H9 (cell line): ENCODE measurements around the gene MMEL1. TPM values are rescaled to one million over a fixed set of nuclear protein-coding genes. Genes with fewer than 3 reads are reported as not detected.

Source experiments
- DNase-seq: peaks from one replicate; pipeline ENCODE4 v3.0.0-alpha.2; 2017
- H2AFZ ChIP-seq: one replicate; pipeline ENCODE4 v1.6.1; 2013; ENCODE audit warnings: mild to moderate bottlenecking, low read length, control low read depth, moderate library complexity
- H2AK5ac ChIP-seq: 2 replicates; pipeline ENCODE4 v1.6.1; 2013; ENCODE audit warnings: low read length, control low read depth, mixed read lengths; ENCODE audit not compliant: insufficient read length
- H2BK120ac ChIP-seq: one replicate; pipeline ENCODE4 v1.6.1; 2013; ENCODE audit warnings: low read depth, mild to moderate bottlenecking, low read length, control low read depth, inconsistent platforms; ENCODE audit not compliant: poor library complexity, severe bottlenecking
- H2BK12ac ChIP-seq: 2 replicates; pipeline ENCODE4 v1.6.1; 2013; ENCODE audit warnings: low read length, control low read depth, mixed read lengths, low read depth; ENCODE audit not compliant: insufficient read length
- H2BK15ac ChIP-seq: 2 replicates; pipeline ENCODE4 v1.6.1; 2013; ENCODE audit warnings: low read depth, low read length, control low read depth
- H2BK20ac ChIP-seq: one replicate; pipeline ENCODE4 v1.6.1; 2013; ENCODE audit warnings: low read depth, mild to moderate bottlenecking, low read length, control low read depth, inconsistent platforms; ENCODE audit not compliant: poor library complexity, severe bottlenecking
- H2BK5ac ChIP-seq: 2 replicates; pipeline ENCODE4 v1.6.1; 2013; ENCODE audit warnings: low read length, control low read depth, mixed read lengths; ENCODE audit not compliant: insufficient read length
- H3K14ac ChIP-seq: 2 replicates; pipeline ENCODE4 v1.6.1; 2013; ENCODE audit warnings: low read length, control low read depth; ENCODE audit not compliant: insufficient read depth
- H3K18ac ChIP-seq: 2 replicates; pipeline ENCODE4 v1.6.1; 2013; ENCODE audit warnings: low read depth, mild to moderate bottlenecking, mixed read lengths, low read length, control low read depth; ENCODE audit not compliant: insufficient read length
- H3K23ac ChIP-seq: 2 replicates; pipeline ENCODE4 v1.6.1; 2013; ENCODE audit warnings: low read length, control low read depth, mixed read lengths, low read depth; ENCODE audit not compliant: insufficient read length
- H3K23me2 ChIP-seq: 2 replicates; pipeline ENCODE4 v1.6.1; 2013; ENCODE audit warnings: low read depth, mild to moderate bottlenecking, mixed read lengths, low read length, control low read depth; ENCODE audit not compliant: insufficient read length, poor library complexity, severe bottlenecking
- H3K27ac ChIP-seq: 2 replicates; pipeline ENCODE4 v1.5.1; 2013; ENCODE audit warnings: low read length, control low read depth, mixed read lengths, low read depth; ENCODE audit not compliant: insufficient read length
- H3K27me3 ChIP-seq: 2 replicates; pipeline ENCODE4 v1.6.1; 2013; ENCODE audit warnings: low read length, control low read depth, inconsistent platforms; ENCODE audit not compliant: insufficient read depth
- H3K4ac ChIP-seq: 2 replicates; pipeline ENCODE4 v1.6.1; 2013; ENCODE audit warnings: low read depth, mild to moderate bottlenecking, control low read depth, inconsistent platforms, low read length, moderate library complexity
- H3K4me1 ChIP-seq: 2 replicates; pipeline ENCODE4 v1.6.1; 2013; ENCODE audit warnings: low read length, control low read depth, inconsistent platforms; ENCODE audit not compliant: insufficient read depth
- H3K4me2 ChIP-seq: 2 replicates; pipeline ENCODE4 v1.6.1; 2013; ENCODE audit warnings: low read length, control low read depth, mixed read lengths; ENCODE audit not compliant: insufficient read length, insufficient read depth
- H3K56ac ChIP-seq: 2 replicates; pipeline ENCODE4 v1.6.1; 2013; ENCODE audit warnings: low read depth, mild to moderate bottlenecking, mixed read lengths, low read length, control low read depth; ENCODE audit not compliant: insufficient read length
- H3K79me1 ChIP-seq: 2 replicates; pipeline ENCODE4 v1.6.1; 2013; ENCODE audit warnings: low read depth, mild to moderate bottlenecking, moderate library complexity, low read length, control low read depth, inconsistent platforms; ENCODE audit not compliant: insufficient read depth, poor library complexity, severe bottlenecking
- H3K79me2 ChIP-seq: 2 replicates; pipeline ENCODE4 v1.6.1; 2013; ENCODE audit warnings: low read length, control low read depth, inconsistent platforms; ENCODE audit not compliant: insufficient read depth
- H3K9ac ChIP-seq: 2 replicates; pipeline ENCODE4 v1.6.1; 2013; ENCODE audit warnings: low read length, control low read depth, mixed read lengths; ENCODE audit not compliant: insufficient read length; ENCODE audit errors: extremely low read depth
- H3K9me3 ChIP-seq: one replicate; pipeline ENCODE4 v1.6.1; 2013; ENCODE audit warnings: low read depth, low read length, inconsistent platforms; ENCODE audit not compliant: control insufficient read depth
- H3T11ph ChIP-seq: one replicate; pipeline ENCODE4 v1.6.1; 2013; ENCODE audit warnings: mild to moderate bottlenecking, low read length, control low read depth, inconsistent platforms
- H4K20me1 ChIP-seq: one replicate; pipeline ENCODE4 v1.6.1; 2013; ENCODE audit not compliant: control insufficient read depth, insufficient read length, insufficient read depth
- H4K5ac ChIP-seq: 2 replicates; pipeline ENCODE4 v1.6.1; 2013; ENCODE audit warnings: low read depth, mild to moderate bottlenecking, mixed read lengths, low read length, control low read depth; ENCODE audit not compliant: insufficient read length
- H4K8ac ChIP-seq: replicated peaks from 2 replicates; pipeline ENCODE4 v1.6.1; 2013; ENCODE audit warnings: low read length, control low read depth, mixed read lengths, low read depth; ENCODE audit not compliant: insufficient read length
- H4K91ac ChIP-seq: 2 replicates; pipeline ENCODE4 v1.6.1; 2013; ENCODE audit warnings: low read depth, mild to moderate bottlenecking, moderate library complexity, mixed read lengths, low read length, control low read depth; ENCODE audit not compliant: insufficient read length
- H3K27ac Mint-ChIP-seq, 3 experiments: 2 replicates in 2 of 3; 3 replicates in 1 of 3; pipeline ENCODE4 v1.8.0; 2020 to 2021; ENCODE audit warnings: mixed read lengths in 3 of 3, mild to moderate bottlenecking in 1 of 3, moderate library complexity in 1 of 3
- H3K27me3 Mint-ChIP-seq: 2 replicates; pipeline ENCODE4 v1.8.0; 2021; ENCODE audit warnings: low read depth, mild to moderate bottlenecking, moderate library complexity, mixed read lengths
- H3K36me3 Mint-ChIP-seq, 3 experiments: 2 replicates in 2 of 3; 3 replicates in 1 of 3; pipeline ENCODE4 v1.8.0; 2020 to 2021; ENCODE audit warnings: low read depth in 3 of 3, mixed read lengths in 3 of 3; ENCODE audit not compliant: insufficient read depth in 1 of 3
- H3K4me1 Mint-ChIP-seq, 2 experiments: 2 replicates each; pipeline ENCODE4 v1.8.0; 2020; ENCODE audit warnings: mixed read lengths in 2 of 2
- H3K4me3 Mint-ChIP-seq, 2 experiments: 2 replicates in 1 of 2; 3 replicates in 1 of 2; pipeline ENCODE4 v1.8.0; 2020 to 2021; ENCODE audit warnings: mild to moderate bottlenecking in 2 of 2, mixed read lengths in 2 of 2, moderate library complexity in 1 of 2
- H3K9me3 Mint-ChIP-seq, 2 experiments: 2 replicates in 1 of 2; 3 replicates in 1 of 2; pipeline ENCODE4 v1.8.0; 2020; ENCODE audit warnings: mild to moderate bottlenecking in 2 of 2, mixed read lengths in 2 of 2, moderate library complexity in 1 of 2
- whole genome bisulfite sequencing: extraction: QIAGEN DNeasy Blood & Tissue Kit; methylation state at CpG from one replicate; pipeline ENCODE4 v1.1.7; 2013; ENCODE audit warnings: missing lambda C conversion rate, low lambda C conversion rate, mixed read lengths; ENCODE audit not compliant: insufficient read length; ENCODE audit errors: extremely low coverage; 5-methylcytosine and 5-hydroxymethylcytosine counted together
- total RNA-seq: library from RNA; stranded (reverse); gene quantifications from 2 replicates; pipeline ENCODE4 v1.2.1, GENCODE V29; 2021
- TF ChIP-seq, protein P1 (sequence below): fragments of 200-600 bp; sonication (generic); conservative IDR thresholded peaks from 3 replicates; pipeline ENCODE4 v1.8.0; 2021; ENCODE audit warnings: antibody characterized with exemption, mild to moderate bottlenecking

Gene MMEL1
- total RNA-seq, 1 experiment from 2014 or later = 0.42 TPM

DNA sequence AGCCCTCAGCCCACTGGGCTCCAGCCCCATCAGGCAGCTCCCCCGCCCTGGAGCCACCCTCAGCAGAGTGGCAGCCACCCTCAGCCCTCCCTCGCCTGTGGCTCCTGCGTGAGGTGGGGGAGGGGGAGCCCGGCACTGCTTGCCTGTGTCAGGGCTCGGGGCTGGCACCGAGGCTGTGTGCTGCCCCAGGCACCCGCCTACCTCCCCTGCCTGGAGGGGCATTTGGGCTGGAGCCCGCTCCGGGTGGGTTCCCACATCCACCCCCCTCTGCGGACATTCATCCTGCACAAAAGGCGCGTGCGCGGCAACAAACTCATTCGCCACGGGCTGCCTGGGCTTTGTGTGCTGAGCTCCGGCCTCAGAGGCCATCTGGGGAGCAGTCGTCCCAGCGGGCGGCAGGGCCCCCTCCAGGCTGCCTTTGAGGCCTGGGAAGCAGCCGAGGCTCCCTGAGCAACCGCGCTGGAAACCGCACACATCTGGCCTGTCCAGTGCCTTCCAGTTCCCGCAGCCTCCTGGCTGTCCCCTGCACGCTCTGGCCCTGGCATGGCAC lies 89.2 kb downstream of the MMEL1 start:
- no peaks in the 10 kb centered on the region; a peak in 1 of 5 replicates for H3K9me3 Mint-ChIP-seq
- no peak overlapping the region for H3K27ac Mint-ChIP-seq
- WGBS = no CpG with 5 or more reads among the region's 26 CpGs
- no peaks in the 10 kb centered on the region; the same call in 1 of the 2 replicates for H3K4me1 ChIP-seq
- H3K9ac ChIP-seq = no peak overlapping the region
- H2BK120ac ChIP-seq = no peak overlapping the region
- no peak overlapping the region for H3K27ac ChIP-seq
- H3K9me3 ChIP-seq = no peaks in the 10 kb centered on the region
- H3K79me2 ChIP-seq = no peaks in the 10 kb centered on the region
- no peak overlapping the region for H2BK20ac ChIP-seq
- H4K8ac ChIP-seq = no peak overlapping the region
- H4K5ac ChIP-seq = no peak overlapping the region
- H3K4me1 Mint-ChIP-seq = peaks cover 9 to 25% of the 10 kb centered on the region in 2 experiments
- DNase-seq = no peak
- no peak overlapping the region for H3K18ac ChIP-seq
- H4K20me1 ChIP-seq = no peaks in the 10 kb centered on the region
- no peak overlapping the region for H3K4ac ChIP-seq
- H2BK12ac ChIP-seq = no peak overlapping the region
- no peaks in the 10 kb centered on the region for H3K79me1 ChIP-seq
- H4K91ac ChIP-seq = no peak overlapping the region
- H3K27me3 Mint-ChIP-seq = peaks cover 29% of the 10 kb centered on the region
- H3K14ac ChIP-seq = no peak overlapping the region; the same call in none of the 2 replicates
- no peaks in the 10 kb centered on the region; the same call in 1 of the 2 replicates for H3K27me3 ChIP-seq
- H2AFZ ChIP-seq = no peak overlapping the region
- peaks cover 12% of the 10 kb centered on the region for H3K23me2 ChIP-seq
- TF ChIP-seq, protein P1, sequence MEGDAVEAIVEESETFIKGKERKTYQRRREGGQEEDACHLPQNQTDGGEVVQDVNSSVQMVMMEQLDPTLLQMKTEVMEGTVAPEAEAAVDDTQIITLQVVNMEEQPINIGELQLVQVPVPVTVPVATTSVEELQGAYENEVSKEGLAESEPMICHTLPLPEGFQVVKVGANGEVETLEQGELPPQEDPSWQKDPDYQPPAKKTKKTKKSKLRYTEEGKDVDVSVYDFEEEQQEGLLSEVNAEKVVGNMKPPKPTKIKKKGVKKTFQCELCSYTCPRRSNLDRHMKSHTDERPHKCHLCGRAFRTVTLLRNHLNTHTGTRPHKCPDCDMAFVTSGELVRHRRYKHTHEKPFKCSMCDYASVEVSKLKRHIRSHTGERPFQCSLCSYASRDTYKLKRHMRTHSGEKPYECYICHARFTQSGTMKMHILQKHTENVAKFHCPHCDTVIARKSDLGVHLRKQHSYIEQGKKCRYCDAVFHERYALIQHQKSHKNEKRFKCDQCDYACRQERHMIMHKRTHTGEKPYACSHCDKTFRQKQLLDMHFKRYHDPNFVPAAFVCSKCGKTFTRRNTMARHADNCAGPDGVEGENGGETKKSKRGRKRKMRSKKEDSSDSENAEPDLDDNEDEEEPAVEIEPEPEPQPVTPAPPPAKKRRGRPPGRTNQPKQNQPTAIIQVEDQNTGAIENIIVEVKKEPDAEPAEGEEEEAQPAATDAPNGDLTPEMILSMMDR = no peak
- no peak overlapping the region for H2BK15ac ChIP-seq
- no peaks in the 10 kb centered on the region for H3K36me3 Mint-ChIP-seq
- no peak overlapping the region for H2BK5ac ChIP-seq
- no peak overlapping the region for H3K4me3 Mint-ChIP-seq
- no peak overlapping the region for H3K23ac ChIP-seq
- no peak overlapping the region for H3K4me2 ChIP-seq
- no peak overlapping the region for H3T11ph ChIP-seq
- H3K56ac ChIP-seq = no peak overlapping the region
- H2AK5ac ChIP-seq = no peak overlapping the region
